ENCODE results near the gene ATP10A. TPM values are rescaled to one million over a fixed set of nuclear protein-coding genes. Genes with fewer than 3 reads are reported as not detected.

Gene ATP10A
- polyA plus RNA-seq, 1 of the 3 experiments (the other 2 are of a cell fraction) = not detected

- CTCF ChIA-PET = no interaction called here
- no peaks in the 10 kb centered on the region for H3K4me1 ChIP-seq (ENCODE audit: control insufficient read depth in 1 of 2, insufficient read depth in 2 of 2, low read depth in 1 of 2, low read length in 1 of 2)
- H3K27ac ChIP-seq (ENCODE audit: low read depth in 2 of 2, low read length in 1 of 2) = no peak overlapping the region
- POLR2A ChIA-PET = no interaction called here
- no peaks in the 10 kb centered on the region for H3K27me3 ChIP-seq (ENCODE audit: insufficient read depth)
- no peaks in the 10 kb centered on the region for H3K9me3 ChIP-seq
- H3K4me3 ChIP-seq (ENCODE audit: low read depth in 2 of 2, low read length in 1 of 2) = no peak overlapping the region
- H4K20me1 ChIP-seq (ENCODE audit: insufficient read depth) = no peaks in the 10 kb centered on the region
- no peak overlapping the region for H3K4me2 ChIP-seq
- no peaks in the 10 kb centered on the region for H3K36me3 ChIP-seq (replicated peaks in 1 of 2; ENCODE audit: control insufficient read depth in 1 of 2, insufficient read depth in 2 of 2, low read length in 1 of 2)
- no peak overlapping the region for H3K9ac ChIP-seq
- 62% methylated on average over 9 of the region's 9 CpGs for WGBS (ENCODE audit: low lambda C conversion rate)
- H3K79me2 ChIP-seq (ENCODE audit: insufficient read depth) = no peaks in the 10 kb centered on the region
- no peaks in the 10 kb centered on the region for H3K9me2 ChIP-seq
- no peak overlapping the region for H2AFZ ChIP-seq (ENCODE audit: low read depth)
- TF ChIP-seq RAD21 (IDR thresholded peaks at IDR 0.05; ENCODE audit: low read length) (no peak), TAF1 (IDR thresholded peaks at IDR 0.05; ENCODE audit: borderline replicate concordance, low read depth, low read length) (no peak), GATA2 (CRISPR knock-in tag; IDR thresholded peaks at IDR 0.05) (no peak), YY1 (IDR thresholded peaks at IDR 0.05; ENCODE audit: low read depth) (no peak), FOXM1 (IDR thresholded peaks at IDR 0.05; ENCODE audit: low read depth) (no peak), POLR2AphosphoS5 (IDR thresholded peaks at IDR 0.05; ENCODE audit: low read depth, low read length) (no peak), FOSL2 (IDR thresholded peaks at IDR 0.05; ENCODE audit: borderline replicate concordance, low read depth) (no peak), CHD2 (IDR thresholded peaks at IDR 0.05; ENCODE audit: low read length, partially characterized antibody) (no peak), TCF12 (IDR thresholded peaks at IDR 0.05) (no peak), NFIC (IDR thresholded peaks at IDR 0.05; ENCODE audit: borderline replicate concordance) (no peak), RCOR1 (IDR thresholded peaks at IDR 0.05; ENCODE audit: low read length) (no peak), EZH2phosphoT487 (IDR thresholded peaks at IDR 0.05; ENCODE audit: borderline replicate concordance, low read depth) (no peak), FOXJ3 (CRISPR knock-in tag; IDR thresholded peaks at IDR 0.05) (no peak), ZBTB33 (IDR thresholded peaks at IDR 0.05; ENCODE audit: borderline replicate concordance, low read depth) (no peak)
- TF ChIP-seq, protein P1, sequence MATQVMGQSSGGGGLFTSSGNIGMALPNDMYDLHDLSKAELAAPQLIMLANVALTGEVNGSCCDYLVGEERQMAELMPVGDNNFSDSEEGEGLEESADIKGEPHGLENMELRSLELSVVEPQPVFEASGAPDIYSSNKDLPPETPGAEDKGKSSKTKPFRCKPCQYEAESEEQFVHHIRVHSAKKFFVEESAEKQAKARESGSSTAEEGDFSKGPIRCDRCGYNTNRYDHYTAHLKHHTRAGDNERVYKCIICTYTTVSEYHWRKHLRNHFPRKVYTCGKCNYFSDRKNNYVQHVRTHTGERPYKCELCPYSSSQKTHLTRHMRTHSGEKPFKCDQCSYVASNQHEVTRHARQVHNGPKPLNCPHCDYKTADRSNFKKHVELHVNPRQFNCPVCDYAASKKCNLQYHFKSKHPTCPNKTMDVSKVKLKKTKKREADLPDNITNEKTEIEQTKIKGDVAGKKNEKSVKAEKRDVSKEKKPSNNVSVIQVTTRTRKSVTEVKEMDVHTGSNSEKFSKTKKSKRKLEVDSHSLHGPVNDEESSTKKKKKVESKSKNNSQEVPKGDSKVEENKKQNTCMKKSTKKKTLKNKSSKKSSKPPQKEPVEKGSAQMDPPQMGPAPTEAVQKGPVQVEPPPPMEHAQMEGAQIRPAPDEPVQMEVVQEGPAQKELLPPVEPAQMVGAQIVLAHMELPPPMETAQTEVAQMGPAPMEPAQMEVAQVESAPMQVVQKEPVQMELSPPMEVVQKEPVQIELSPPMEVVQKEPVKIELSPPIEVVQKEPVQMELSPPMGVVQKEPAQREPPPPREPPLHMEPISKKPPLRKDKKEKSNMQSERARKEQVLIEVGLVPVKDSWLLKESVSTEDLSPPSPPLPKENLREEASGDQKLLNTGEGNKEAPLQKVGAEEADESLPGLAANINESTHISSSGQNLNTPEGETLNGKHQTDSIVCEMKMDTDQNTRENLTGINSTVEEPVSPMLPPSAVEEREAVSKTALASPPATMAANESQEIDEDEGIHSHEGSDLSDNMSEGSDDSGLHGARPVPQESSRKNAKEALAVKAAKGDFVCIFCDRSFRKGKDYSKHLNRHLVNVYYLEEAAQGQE (IDR thresholded peaks at IDR 0.05; ENCODE audit: low read depth, low read length) = no peak
- DNase-seq = no peak
- no peaks in the 10 kb centered on the region for H3F3A ChIP-seq (replicated peaks; ENCODE audit: insufficient read depth)
Observed at GRCh38 chr15:25785641-25786025, 77.5 kb downstream of the ATP10A start.
